Peyer's patch (tissue), 4 donors: ENCODE results near the gene POLG2. TPM values are rescaled to one million over a fixed set of nuclear protein-coding genes. Genes with fewer than 3 reads are reported as not detected.
A peak's percentile ranks its signal among the peaks of the same experiment; 100 is the strongest.

ENCODE experiments used
- DNase-seq, 3 donors: peaks; one replicate each; pipeline ENCODE4 v3.0.0-alpha.2; 2017 to 2019
- H3K27ac ChIP-seq, 4 donors: fragments of 200-600 bp; sonication (generic); one replicate each; pipeline ENCODE4 v1.5.1; 2016 to 2019
- H3K27me3 ChIP-seq, 2 donors: fragments of 200-600 bp; sonication (generic); one replicate each; pipeline ENCODE4 v1.5.1; 2019
- H3K36me3 ChIP-seq, 3 donors: fragments of 200-600 bp; sonication (generic); one replicate each; pipeline ENCODE4 v1.5.1; 2016 to 2019
- H3K4me1 ChIP-seq, 4 donors: fragments of 200-600 bp; sonication (generic); one replicate each; pipeline ENCODE4 v1.5.1; 2016 to 2019
- H3K4me3 ChIP-seq, 4 donors: fragments of 200-600 bp; sonication (generic); 1 replicate in 3 of 4; 2 replicates in 1 of 4; pipeline ENCODE4 v1.5.1; 2016 to 2019; ENCODE audit warnings: mild to moderate bottlenecking in 1 of 4
- H3K9me3 ChIP-seq, 4 donors: fragments of 200-600 bp; sonication (generic); one replicate each; pipeline ENCODE4 v1.5.1; 2016 to 2019; ENCODE audit warnings: mild to moderate bottlenecking in 1 of 4
- CTCF ChIP-seq, 6 experiments: fragments of 450-650 bp in 4 of 6; fragments of 200-600 bp in 2 of 6; sonication (generic) in 1 of 6; IDR thresholded peaks; one replicate each; pipeline ENCODE4 v1.5.1; 2017 to 2019; ENCODE audit warnings: antibody characterized with exemption in 6 of 6, mild to moderate bottlenecking in 3 of 6, moderate library complexity in 1 of 6
- POLR2A ChIP-seq, 2 donors: fragments of 450-650 bp; IDR thresholded peaks; one replicate each; pipeline ENCODE4 v1.5.1; 2017; ENCODE audit warnings: antibody characterized with exemption in 2 of 2, mild to moderate bottlenecking in 2 of 2, moderate library complexity in 2 of 2
- total RNA-seq, 4 donors: library from RNA; depleted of rRNA; stranded (reverse); fragments of >200 nt; gene quantifications; one replicate each; pipeline ENCODE4 v1.1.0, GENCODE V29; 2016

POLG2 gene
- total RNA-seq, 4 donors from 2014 or later, result 3.5 to 33.0 (median 11.0) TPM

DNA sequence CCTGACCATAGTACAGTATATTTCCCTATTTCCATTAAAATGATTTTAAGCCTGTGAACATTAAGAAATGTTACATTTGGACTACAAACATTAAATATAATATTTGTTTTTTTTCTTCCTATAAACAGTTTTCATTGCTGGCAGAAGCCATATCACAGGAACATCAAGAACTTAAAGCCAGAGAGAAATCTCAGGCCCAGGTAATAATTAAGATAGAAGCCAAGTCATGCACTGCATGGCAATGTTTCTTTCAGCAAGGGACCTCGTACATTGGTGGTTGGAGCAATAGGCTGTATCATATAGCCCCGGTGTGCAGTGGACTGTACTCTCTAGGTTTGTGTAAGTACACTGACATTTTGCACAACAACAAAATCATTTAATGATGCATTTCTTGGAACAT is 40.1 kb upstream of the POLG2 start:
- TF ChIP-seq CTCF (IDR thresholded peaks at IDR 0.05) (no peak), POLR2A (IDR thresholded peaks at IDR 0.05) (no peak)
- no peaks in the 10 kb centered on the region for H3K27me3 ChIP-seq
- no peaks in the 10 kb centered on the region for H3K9me3 ChIP-seq
- H3K36me3 ChIP-seq, result peaks cover 0 to 93% (median 0%) of the 10 kb centered on the region in 3 donors
- H3K4me3 ChIP-seq, result no peak overlapping the region
- no peaks in the 10 kb centered on the region for H3K4me1 ChIP-seq
- no peak overlapping the region for H3K27ac ChIP-seq
- DNase-seq, result no peak

DNA sequence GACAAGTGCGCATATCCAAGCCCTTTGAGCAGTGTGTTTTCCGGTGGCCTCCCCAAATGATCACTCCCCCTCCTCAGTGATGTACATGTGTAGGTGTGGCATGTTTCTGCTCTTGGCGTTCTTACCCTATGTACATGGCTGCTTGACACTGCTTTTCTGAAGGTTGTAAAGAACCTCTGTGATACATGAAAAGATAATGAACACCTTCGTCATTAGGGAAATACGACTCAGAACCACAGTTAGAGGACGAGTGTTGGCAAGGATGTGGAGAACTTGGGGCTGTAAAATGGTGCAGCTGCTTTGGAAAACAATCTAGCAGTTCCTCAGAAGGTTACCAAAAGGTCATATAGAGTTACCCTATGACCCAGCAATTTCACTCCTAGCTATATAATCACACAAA is 38.5 kb upstream of the POLG2 start:
- DNase-seq, result no peak
- H3K27me3 ChIP-seq, result no peaks in the 10 kb centered on the region
- TF ChIP-seq CTCF (IDR thresholded peaks at IDR 0.05) (no peak), POLR2A (IDR thresholded peaks at IDR 0.05) (no peak)
- no peak overlapping the region for H3K4me3 ChIP-seq
- H3K9me3 ChIP-seq, result no peaks in the 10 kb centered on the region
- H3K4me1 ChIP-seq, result no peaks in the 10 kb centered on the region
- peaks cover 0 to 93% (median 0%) of the 10 kb centered on the region in 3 donors for H3K36me3 ChIP-seq
- H3K27ac ChIP-seq, result no peak overlapping the region

- DNase-seq, result no peak
- Histone ChIP-seq H3K9me3 (no peaks in the 10 kb centered on the region), H3K27ac (no peak overlapping the region), H3K36me3 (peaks cover 0 to 97% (median 0%) of the 10 kb centered on the region in 3 donors), H3K27me3 (no peaks in the 10 kb centered on the region), H3K4me1 (no peaks in the 10 kb centered on the region), H3K4me3 (no peak overlapping the region)
- no peak for TF ChIP-seq POLR2A (IDR thresholded peaks at IDR 0.05)
- TF ChIP-seq CTCF (IDR thresholded peaks at IDR 0.05), result peak in 1 of 6 experiments; percentile 20
Measured at GRCh38 chr17:64534187-64534586, 37.3 kb upstream of the POLG2 start.

DNA sequence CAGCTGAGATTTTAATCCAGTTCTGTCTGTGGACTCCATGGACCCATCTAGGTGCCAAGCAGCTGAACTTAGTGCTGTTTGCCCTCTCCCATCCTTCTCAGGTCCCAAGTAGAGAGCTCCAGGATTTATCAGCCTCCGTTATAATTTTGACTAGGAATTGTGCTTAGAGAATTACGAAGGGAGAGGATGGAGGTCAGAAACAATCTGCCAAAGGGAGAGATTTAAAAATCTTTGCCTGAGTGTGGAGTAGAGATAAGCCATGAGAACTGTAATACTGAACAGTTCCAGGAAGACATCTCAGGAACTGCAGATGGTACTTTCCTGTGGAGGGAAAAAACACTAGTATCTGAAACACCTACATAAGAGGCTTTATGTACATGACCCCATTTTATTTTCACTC is 36.9 kb upstream of the POLG2 start:
- H3K27ac ChIP-seq, result no peak overlapping the region
- H3K27me3 ChIP-seq, result no peaks in the 10 kb centered on the region
- no peak for TF ChIP-seq POLR2A (IDR thresholded peaks at IDR 0.05)
- no peak for TF ChIP-seq CTCF (IDR thresholded peaks at IDR 0.05)
- H3K4me1 ChIP-seq, result no peaks in the 10 kb centered on the region
- H3K9me3 ChIP-seq, result no peaks in the 10 kb centered on the region
- peaks cover 0 to 97% (median under 1%) of the 10 kb centered on the region in 3 donors for H3K36me3 ChIP-seq
- H3K4me3 ChIP-seq, result no peak overlapping the region
- DNase-seq, result no peak

DNA sequence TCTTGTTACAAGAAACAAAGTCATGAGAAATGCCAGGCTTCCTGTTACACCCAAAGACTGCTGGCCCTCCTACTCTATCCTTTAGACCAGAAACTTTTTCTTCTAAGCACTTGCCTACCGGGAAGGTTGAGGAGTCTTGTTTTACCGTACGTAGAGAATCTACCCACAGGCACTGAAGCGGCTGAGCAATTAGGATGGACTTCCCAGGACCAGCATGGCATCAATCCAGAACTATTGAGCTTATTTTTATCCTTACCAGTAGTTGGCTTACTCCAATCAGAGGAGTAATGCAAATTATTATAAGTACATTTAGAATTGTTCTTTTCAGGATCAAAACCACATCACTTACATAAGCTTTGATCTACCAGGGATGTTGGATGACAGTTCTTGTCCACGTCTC is 35.6 kb upstream of the POLG2 start:
- no peak for DNase-seq
- Histone ChIP-seq H3K4me1 (no peaks in the 10 kb centered on the region), H3K36me3 (peaks cover 0 to 97% (median 2%) of the 10 kb centered on the region in 3 donors), H3K9me3 (no peaks in the 10 kb centered on the region), H3K27ac (no peak overlapping the region), H3K4me3 (no peak overlapping the region), H3K27me3 (no peaks in the 10 kb centered on the region)
- TF ChIP-seq POLR2A (IDR thresholded peaks at IDR 0.05) (no peak), CTCF (IDR thresholded peaks at IDR 0.05) (no peak)

GRCh38 chr17:64531955-64532371 is 35.1 kb upstream of the POLG2 start:
- peaks cover 0 to 97% (median 2%) of the 10 kb centered on the region in 3 donors for H3K36me3 ChIP-seq

More at GRCh38 chr17:64531955-64532371, 35.1 kb upstream of the POLG2 start:
- no peak overlapping the region for H3K27ac ChIP-seq
- no peaks in the 10 kb centered on the region for H3K9me3 ChIP-seq
- no peak overlapping the region for H3K4me3 ChIP-seq
- no peaks in the 10 kb centered on the region for H3K27me3 ChIP-seq
- DNase-seq, result no peak
- no peaks in the 10 kb centered on the region for H3K4me1 ChIP-seq
- TF ChIP-seq CTCF (IDR thresholded peaks at IDR 0.05), result no peak
- no peak for TF ChIP-seq POLR2A (IDR thresholded peaks at IDR 0.05)
